Measurements from ENCODE around the gene SLCO3A1. TPM values are rescaled to one million over a fixed set of nuclear protein-coding genes. Genes with fewer than 3 reads are reported as not detected.

The SLCO3A1 gene
- total RNA-seq, 1 donor from 2014 or later, result 6.3 TPM

- TF ChIP-seq, protein P1, sequence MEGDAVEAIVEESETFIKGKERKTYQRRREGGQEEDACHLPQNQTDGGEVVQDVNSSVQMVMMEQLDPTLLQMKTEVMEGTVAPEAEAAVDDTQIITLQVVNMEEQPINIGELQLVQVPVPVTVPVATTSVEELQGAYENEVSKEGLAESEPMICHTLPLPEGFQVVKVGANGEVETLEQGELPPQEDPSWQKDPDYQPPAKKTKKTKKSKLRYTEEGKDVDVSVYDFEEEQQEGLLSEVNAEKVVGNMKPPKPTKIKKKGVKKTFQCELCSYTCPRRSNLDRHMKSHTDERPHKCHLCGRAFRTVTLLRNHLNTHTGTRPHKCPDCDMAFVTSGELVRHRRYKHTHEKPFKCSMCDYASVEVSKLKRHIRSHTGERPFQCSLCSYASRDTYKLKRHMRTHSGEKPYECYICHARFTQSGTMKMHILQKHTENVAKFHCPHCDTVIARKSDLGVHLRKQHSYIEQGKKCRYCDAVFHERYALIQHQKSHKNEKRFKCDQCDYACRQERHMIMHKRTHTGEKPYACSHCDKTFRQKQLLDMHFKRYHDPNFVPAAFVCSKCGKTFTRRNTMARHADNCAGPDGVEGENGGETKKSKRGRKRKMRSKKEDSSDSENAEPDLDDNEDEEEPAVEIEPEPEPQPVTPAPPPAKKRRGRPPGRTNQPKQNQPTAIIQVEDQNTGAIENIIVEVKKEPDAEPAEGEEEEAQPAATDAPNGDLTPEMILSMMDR (conservative IDR thresholded peaks at IDR 0.05), result no peak
- H3K4me3 Mint-ChIP-seq, result no peak overlapping the region
- peaks cover 6% of the 10 kb centered on the region for H3K27me3 Mint-ChIP-seq (ENCODE audit: low read depth)
- H3K9me3 Mint-ChIP-seq, result no peaks in the 10 kb centered on the region
- H3K4me1 Mint-ChIP-seq, result peaks cover 20% of the 10 kb centered on the region
- H3K27ac Mint-ChIP-seq (ENCODE audit: unreplicated experiment), result no peak overlapping the region
- DNase-seq (ENCODE audit: low read depth, low spot score), result no peak
- H3K36me3 Mint-ChIP-seq (ENCODE audit: low read depth), result no peaks in the 10 kb centered on the region
Observed at GRCh38 chr15:92113832-92114231, 260.3 kb downstream of the SLCO3A1 start.

DNA sequence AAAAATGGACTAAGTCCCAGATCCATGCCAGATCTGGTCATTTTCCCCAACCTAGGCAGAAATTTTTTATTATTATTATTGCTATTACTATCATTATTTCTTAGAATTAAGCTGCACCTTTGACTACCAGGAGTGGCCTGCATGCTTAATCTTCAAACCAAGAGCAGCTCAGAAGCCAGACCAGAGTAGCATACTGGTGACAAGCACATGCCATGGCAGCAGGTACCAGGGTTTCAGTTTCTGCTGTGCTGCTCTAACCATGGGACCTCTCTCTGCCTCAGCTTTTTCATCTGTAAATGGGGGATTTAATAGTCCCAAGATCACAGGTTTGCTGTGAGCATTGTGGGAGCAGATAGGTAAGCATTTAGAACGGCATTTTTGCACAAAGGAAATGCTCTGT, 262.3 kb downstream of the SLCO3A1 start:
- Mint-ChIP-seq H3K4me3 (no peak overlapping the region), H3K36me3 (ENCODE audit: low read depth) (no peaks in the 10 kb centered on the region), H3K9me3 (no peaks in the 10 kb centered on the region), H3K27me3 (ENCODE audit: low read depth) (peaks cover 5% of the 10 kb centered on the region), H3K27ac (ENCODE audit: unreplicated experiment) (no peak overlapping the region), H3K4me1 (peaks cover 20% of the 10 kb centered on the region)
- TF ChIP-seq, protein P1 (conservative IDR thresholded peaks at IDR 0.05), result no peak
- DNase-seq (ENCODE audit: low read depth, low spot score), result no peak

- Mint-ChIP-seq H3K4me1 (peaks cover 19% of the 10 kb centered on the region), H3K36me3 (ENCODE audit: low read depth) (peaks cover under 1% of the 10 kb centered on the region), H3K27ac (ENCODE audit: unreplicated experiment) (no peak overlapping the region), H3K4me3 (no peak overlapping the region), H3K27me3 (ENCODE audit: low read depth) (peaks cover 5% of the 10 kb centered on the region), H3K9me3 (peaks cover under 1% of the 10 kb centered on the region)
- no peak for DNase-seq (ENCODE audit: low read depth, low spot score)
- TF ChIP-seq, protein P1 (conservative IDR thresholded peaks at IDR 0.05), result no peak
Observed at GRCh38 chr15:92116330-92116729, 262.8 kb downstream of the SLCO3A1 start.

- no peak overlapping the region for H3K4me3 Mint-ChIP-seq
- H3K27ac Mint-ChIP-seq (ENCODE audit: unreplicated experiment), result no peak overlapping the region
- peaks cover 5% of the 10 kb centered on the region for H3K27me3 Mint-ChIP-seq (ENCODE audit: low read depth)
- H3K4me1 Mint-ChIP-seq, result peaks cover 10% of the 10 kb centered on the region
- DNase-seq (ENCODE audit: low read depth, low spot score), result no peak
- H3K36me3 Mint-ChIP-seq (ENCODE audit: low read depth), result peaks cover 7% of the 10 kb centered on the region
- H3K9me3 Mint-ChIP-seq, result peaks cover 6% of the 10 kb centered on the region
- TF ChIP-seq, protein P1 (conservative IDR thresholded peaks at IDR 0.05), result no peak
Observed at GRCh38 chr15:92117261-92117731, 263.8 kb downstream of the SLCO3A1 start.

DNA sequence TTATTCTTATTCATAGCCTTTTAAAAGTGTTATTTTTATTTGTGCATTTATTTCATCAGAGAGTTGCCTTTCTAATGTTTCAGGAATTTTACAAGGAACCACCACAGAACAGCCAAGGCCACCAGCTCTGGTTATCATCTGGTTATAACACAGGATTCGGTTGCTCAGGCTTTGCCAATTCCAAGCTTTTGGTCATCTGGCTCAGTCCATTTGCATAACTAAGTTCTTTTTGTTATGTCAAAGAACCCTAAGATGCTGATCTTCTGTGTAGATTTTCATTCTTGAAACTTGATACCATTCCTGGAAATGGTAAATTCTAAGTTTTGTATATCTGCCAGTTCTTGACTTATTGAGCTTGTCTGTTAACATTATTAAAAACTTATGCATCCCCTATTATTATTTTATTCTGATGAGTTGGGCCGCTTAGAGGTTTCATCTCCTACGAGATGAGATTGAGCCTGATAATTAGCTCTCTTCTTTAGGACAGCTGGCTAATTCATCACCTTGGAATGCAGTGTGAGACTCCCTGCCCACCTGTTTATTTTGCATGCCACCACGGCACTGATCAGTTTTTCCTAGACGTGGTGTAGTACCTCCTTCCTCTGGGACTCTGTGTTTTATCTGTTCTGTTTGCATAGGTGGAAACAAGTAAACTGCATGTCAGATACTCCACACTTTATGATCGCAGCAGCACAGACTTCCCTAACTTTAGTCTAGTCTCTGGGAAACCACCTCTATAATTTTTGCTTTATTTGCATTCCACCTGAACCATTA, 264.8 kb downstream of the SLCO3A1 start:
- Mint-ChIP-seq H3K9me3 (peaks cover 9% of the 10 kb centered on the region), H3K4me3 (no peak overlapping the region), H3K27me3 (ENCODE audit: low read depth) (peaks cover 5% of the 10 kb centered on the region), H3K4me1 (peaks cover 3% of the 10 kb centered on the region), H3K36me3 (ENCODE audit: low read depth) (peaks cover 9% of the 10 kb centered on the region), H3K27ac (ENCODE audit: unreplicated experiment) (no peak overlapping the region)
- TF ChIP-seq, protein P1 (conservative IDR thresholded peaks at IDR 0.05), result no peak
- DNase-seq (ENCODE audit: low read depth, low spot score), result no peak
